Stimulated activated naive CD4-positive, alpha-beta T cell (primary cell): ENCODE measurements around the gene DNM3.

Source experiments
- DNase-seq, 6 experiments: peaks; one replicate each; lab custom pipeline; 2025; lab: John Stamatoyannopoulos, UW

Gene DNM3

DNA sequence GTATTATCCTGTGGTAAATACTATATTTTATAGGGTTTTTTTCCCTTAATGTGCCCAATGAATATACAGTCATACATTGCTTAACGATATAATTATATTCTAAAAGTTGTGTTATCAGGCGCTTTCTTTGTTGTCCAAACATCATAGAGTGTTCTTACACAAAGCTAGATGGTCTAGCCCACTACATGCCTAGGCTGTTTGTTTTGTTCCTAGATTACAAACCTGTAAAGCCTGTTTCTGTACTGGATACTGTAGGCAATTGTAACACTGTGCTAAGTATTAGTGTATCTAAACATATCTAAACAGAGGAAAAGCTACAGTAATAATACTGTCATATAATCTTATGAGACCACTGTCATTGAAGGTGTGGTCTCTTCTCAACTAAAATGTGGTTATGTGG lies 336.6 kb downstream of the DNM3 start:
- no peak for DNase-seq

DNA sequence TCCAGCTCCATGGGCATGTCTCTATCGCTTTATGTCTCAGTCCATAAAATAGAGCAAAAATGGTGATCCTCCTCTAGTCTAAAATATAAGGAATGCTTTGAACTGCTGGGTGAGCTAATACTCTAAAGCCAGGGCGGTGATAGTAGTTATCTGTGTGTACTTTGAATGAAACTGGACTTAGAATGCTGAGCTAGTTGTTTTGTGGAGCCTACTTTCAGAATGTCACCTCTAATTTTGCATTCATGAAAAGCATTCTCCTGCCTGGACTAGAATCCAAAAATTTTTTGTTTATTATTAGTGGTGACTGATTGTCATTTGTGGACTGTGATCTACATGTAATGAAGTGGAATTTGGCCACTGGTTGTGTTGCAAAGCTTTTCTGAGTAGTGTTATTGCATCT lies 337.6 kb downstream of the DNM3 start:
- DNase-seq, result no peak

DNA sequence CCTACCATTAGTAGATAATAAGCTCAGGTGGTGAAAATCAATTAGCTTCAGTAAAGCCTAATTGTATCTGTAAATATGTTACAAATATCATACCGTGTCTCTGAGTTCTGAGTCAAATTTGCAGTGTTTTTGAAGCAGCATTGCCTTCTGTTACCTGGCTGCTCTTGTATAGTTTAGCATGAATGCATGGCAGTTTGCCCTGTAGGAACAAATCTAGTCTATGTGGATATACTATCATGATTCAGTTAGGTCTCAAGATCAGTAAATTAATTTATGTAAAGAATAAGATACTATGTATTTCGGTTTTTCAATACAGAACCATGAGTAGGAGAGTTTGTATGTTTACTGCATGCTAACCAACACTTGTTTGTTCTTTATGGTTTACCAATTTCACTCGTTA lies 338.6 kb downstream of the DNM3 start:
- no peak for DNase-seq

DNA sequence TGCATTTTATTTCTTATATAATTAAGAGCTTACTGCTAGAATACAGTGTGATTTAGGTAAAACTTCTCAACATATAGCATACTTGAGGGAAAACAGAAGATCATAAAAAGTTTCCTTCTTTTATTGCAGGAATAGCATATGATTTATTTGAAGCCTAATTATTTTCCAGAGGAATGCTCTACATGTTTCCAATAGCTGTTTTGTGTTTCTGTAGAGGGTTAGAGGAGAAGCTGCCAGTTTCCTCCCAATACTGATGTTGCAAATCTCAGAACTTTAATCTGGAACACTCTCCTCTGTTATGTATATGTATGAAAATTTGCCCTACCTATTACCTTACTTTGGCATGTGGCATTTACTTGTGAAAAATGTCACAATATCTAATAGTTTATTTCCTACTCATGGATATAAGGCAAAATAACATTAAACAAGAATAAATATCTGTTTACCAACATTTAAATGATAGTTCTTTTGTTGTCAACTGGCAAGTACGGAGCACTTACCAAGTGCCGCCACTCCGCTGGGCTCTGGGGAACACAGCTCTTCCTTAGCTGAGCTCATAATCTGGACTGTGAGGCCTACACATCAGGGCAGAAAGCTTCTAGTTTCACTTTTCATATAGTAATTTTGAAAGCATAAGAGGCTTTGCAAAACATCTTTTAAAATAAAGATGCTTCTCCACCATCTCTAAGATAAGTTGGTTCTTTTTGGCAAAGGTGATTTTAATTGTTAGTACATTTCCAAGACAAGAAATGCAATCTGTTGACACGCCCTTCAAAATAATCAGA lies 339.4 kb downstream of the DNM3 start:
- peak in 3 of 6 experiments; percentile 5 to 55 (median 42) for DNase-seq

DNA sequence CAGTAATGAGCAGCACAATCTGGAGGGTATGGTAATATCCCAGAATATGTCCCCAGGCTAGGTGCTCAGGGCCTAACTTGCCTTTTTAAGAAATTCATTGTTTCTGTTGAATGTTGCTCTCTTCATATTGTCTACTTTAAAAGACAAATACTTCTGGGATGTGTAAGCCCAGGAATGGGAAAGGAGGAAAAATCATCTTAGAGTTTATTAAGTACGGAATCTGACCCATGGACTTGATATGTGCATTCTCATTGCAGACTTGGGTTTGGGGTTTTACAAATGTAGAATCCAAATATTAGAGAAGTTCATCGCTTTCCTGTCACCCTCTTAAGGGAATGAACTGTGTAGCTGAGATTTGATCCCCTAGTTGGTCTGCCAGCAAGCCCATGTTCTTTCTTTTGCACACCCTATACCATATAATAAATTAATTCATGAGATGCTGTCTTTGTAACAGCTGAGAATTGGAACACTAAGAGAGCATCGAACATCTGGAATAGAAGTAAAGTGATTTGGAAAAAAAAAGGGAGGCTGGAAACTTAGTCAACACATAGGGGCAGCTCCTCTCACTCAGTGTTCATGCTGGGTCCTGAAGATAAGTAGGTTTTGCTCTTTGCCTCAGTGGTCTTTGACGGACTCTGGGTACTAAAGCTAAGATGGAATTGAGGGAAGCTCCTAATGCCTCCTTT lies 343.4 kb downstream of the DNM3 start:
- DNase-seq, result no peak

DNA sequence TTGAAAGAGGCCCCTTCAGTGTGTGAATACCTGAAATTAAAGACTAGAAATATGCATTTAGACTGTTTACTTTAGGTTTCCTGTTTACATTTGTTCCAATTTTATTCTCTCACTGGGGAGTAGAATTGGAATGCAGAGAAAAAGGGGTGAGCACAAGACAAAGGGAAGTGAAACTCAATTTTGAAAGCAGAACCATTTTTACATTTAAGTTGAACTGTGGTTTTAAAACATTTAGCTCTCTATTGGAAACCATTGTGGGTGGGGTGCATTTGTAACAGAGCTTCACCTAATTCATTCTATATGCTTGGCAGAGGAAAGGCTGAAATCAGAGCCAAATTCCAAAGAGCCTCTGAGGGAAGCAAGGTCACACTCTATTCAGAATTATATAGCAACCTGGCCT lies 343.9 kb downstream of the DNM3 start:
- no peak for DNase-seq

DNA sequence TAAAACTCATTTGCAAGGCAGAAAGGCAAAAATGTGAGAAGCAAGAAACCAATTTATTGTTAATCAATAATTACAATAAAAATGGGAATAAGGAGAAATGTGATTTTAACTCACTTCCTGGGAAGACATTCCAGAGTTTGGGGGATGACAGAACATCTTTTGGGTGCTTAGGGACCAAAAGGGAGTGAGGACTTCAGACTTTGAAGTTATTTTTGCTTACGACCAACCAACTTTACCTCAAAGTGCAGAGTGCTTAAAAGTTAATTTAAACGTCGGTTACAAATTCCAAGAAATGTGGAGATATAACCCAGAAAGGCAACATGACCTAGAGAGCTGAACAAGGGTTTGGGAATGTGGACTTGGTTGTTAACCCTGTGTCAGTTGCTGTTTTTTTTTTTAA lies 344.7 kb downstream of the DNM3 start:
- no peak for DNase-seq

DNA sequence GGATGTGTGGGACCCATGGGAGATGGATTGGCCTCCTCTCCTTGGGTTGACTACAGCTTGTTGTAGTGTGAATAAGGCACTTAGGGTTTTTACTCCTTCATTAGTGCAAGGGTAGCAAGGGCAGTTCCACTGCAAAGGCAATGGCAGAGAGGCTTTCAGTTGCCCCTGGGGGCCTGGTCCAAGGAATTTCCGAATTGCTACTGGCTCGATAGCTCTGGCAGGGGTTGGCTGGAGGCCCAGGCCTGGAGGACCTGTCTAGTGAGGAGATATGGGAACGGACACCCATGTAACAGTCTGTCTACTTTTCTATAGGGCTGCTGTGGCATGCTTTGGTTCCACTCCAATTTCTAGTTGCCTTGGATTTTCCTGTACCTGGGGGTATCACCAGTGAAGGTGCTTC lies 360.3 kb downstream of the DNM3 start:
- no peak for DNase-seq

DNA sequence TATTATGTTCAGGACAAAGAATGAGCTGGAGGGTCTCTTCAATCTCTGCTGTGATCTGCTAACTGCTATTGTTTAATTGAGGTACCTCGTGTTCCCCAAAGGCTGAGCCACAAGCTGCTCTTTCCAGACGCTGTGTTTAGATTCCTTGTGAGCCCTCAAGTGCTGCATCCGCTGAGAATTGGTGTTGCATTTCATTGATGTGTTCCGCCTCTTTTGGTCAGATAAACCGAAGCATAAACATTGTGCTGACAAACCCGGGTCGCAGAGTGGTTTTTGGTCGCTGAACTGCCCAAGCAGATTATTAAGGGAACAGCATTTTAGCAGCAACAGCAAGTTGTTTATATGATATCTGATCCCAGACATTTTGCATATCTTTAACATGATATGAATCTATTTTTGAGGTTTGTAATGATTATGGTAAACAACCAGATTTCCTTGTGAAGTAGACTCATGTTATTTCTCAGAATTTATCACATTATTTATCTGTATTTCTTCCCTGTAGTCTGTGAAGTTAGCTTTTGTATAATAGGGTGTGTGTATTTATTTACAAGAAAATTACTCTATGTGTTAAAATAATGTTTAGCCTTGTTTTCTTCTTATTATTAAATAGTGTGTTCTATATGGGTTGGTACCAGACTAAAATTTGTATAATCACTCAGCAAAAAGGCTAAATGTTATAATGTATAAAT lies 362.0 kb downstream of the DNM3 start:
- DNase-seq, result no peak

DNA sequence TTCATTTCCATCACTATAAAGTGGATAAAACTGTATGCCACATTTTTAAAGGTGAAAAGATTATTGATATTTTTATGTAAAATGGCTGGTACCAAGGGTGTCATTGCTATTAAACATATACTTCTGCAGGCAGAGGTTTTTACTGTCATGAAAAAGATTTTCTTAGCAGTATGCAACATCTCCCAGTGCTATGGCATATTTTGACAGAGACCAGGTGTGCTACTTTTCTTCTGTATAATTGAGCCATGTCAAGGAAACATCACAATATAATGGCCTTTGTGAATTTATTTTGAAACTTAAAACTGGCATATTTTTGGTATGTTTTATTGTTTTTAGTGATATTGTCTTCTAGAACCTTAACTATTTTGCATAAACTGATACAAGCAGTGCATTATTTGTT lies 362.6 kb downstream of the DNM3 start:
- DNase-seq, result no peak

DNA sequence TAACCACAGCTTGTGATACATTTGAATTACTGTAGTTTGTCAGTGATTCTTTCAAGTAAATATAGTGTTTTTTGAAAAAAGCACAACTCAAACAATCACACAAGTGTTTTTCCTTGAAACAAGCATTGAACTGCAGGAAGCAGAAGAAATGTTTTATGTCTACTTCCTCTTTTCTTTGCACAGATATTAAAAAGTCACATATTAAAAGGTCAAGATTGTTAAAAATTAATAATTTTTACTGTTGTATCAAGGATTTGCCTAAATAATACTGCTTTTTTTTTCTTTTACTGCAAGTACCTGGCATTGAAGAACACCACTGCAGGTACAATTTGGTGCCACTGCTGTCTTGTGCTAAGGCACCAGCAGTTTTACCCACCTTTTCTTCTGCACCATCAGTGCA lies 365.0 kb downstream of the DNM3 start:
- no peak for DNase-seq

DNA sequence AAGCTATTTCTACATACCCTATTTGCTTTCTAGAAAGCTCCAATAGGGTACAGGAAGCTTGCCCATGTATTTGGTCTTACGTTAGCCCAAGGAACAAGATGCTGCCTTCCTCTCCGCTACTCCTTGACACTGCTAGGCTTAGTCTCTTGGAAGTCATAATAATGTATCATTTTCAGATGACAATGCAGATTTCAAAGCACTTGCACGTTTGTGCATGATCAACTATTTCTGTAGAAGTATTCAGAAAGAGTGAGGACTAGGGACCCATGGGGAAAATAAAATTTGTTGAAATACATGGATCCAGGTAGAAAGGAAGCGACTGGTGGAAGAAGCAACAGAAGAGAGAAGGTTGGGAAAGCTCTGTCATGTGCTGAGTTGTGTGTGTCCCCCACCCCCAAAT lies 367.3 kb downstream of the DNM3 start:
- DNase-seq, result no peak

DNA sequence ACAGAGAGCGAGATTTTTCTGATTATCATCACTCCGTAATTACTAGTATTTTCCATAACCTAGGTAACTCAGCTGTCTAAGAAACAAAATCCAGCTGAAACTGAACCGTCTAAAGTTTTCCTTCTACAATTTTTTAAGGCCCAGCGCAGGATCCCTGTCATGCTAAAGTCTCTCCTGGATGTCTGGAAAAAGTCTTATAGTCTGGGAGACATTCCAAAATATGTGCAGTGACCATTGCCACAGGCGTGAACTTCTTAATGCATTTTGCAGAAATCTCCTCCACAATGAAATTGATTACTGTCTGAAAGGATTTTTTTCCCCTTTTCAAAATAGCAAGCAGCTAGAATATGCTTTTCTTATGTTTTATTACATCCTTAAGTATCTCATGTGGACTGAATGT lies 369.9 kb downstream of the DNM3 start:
- no peak for DNase-seq

DNA sequence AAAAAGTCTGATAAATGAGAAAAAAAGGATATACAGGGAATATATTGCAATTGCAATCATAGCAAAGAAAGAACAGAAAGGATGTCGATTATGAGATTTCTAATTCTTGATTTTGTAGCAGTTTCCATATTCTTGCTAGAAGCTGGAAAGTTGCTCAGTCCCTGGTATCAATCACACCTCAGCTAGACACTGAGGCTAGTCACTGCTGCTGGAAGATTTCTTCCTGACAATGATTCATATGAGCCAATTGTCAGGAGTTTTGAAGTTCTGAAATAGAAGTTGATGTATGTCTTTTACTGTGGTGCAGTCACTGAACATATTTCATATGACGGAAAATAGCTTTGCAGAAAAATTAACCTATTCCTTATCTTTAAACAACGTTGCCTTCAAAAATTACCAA lies 370.8 kb downstream of the DNM3 start:
- DNase-seq, result no peak

DNA sequence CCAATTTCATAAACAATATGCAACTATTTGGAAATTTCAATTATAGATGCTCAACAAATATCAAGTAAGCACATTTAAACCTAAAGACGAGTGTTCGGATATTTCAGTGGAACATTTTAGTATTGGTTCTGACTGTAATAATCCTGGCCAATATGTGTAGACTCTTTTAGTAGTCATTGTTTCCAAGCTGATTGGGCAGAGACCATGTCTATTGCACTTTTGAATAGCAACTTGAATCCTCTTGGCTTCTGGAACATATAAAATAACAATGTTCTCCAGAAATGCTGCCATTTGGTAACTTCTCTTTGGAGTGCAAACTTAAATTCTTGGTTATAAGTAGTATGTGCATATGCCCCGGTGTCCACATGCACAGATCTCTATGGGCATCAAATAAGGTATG lies 373.7 kb downstream of the DNM3 start:
- no peak for DNase-seq

DNA sequence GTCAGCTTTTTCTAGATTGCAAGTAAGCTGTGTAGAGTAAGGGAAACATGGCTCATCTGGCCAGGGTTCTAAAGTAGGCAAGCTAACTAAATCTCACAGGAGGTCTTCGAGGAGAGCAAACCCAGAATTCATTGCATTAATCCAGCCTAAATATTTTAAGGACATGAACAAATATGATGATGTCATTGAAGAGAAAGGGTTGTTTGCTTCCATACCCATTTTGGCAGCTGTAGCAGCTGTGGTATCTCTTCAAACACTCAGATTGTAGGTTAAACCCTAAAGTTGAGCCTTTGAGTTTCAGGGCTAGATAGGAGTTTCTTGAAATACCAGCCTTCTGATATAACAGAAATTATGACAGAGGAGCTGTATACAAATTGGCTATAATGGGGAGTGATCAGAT lies 378.7 kb downstream of the DNM3 start:
- no peak for DNase-seq

DNA sequence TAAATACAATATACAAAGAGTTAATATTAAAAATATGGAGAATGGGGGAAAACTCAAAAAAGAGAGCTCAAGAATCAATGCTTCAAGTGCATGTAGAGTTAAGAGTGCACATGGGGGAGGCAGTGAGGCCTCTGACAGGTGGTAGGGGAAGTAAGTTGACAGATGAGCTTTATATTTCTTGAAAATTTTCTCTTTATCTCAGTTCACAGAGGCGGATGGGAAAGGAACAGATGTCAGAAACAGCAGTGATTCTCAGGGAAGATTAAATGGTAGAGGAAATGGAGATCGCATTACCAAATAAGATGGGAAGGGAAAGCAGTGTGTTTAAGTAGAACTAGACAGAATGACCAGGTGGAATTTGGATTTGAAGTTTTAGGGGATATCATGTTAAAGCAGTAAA lies 379.1 kb downstream of the DNM3 start:
- DNase-seq, result no peak

DNA sequence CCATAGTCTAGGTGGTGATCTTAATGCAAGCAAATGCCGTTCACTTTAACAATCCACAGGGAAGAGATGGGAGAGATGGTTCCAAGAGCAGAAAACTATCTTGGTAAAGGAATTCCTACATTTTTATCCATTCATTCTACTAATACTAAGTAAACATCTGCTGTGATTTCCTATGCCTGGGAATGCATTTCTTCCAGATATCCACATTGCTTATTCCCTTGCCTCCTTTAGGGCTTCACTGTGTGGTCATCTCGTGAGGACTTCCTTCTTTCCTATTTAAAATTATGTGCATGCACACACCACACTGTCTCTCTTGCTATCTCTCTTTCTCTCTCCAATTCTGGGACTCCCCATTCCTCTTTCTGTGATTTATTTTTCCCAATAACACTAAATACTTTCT lies 380.1 kb downstream of the DNM3 start:
- no peak for DNase-seq

DNA sequence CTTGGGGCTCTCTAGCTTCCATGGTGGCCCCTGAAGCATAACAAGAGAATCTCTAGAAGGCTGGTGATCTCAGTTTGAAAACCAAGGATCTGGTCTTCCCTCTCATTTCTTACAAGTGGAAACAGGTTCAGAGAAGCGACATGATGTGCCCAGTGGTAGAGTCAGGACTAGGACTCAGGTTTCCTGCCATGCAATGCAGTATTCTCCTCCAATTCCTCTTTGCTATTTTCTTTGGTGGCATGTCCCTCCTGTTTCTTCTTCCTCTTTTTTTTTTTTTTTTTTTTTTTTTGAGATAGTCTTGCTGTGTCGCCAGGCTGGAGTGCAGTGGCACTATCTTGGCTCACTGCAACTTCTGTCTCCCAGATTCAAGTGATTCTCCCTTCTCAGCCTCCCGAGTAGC lies 383.6 kb downstream of the DNM3 start:
- no peak for DNase-seq

DNA sequence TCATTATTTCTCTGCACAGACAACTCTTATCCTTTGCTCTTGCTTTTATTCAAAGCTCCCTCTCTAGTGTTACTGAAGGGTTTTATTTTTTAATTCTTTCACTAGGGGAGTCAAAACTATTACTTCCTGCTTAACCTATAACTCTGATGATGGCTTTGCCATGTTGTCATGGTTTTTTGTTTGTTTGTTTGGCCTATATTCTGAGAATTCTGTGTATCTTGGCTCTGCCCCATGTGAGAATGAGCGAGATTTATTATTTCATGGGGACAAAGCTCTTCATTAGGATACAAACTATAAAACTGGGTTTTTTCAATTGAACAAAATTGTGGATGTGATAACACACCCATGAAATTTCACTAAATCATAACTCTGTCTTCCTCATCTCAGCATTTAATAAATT lies 388.6 kb downstream of the DNM3 start:
- no peak for DNase-seq

DNA sequence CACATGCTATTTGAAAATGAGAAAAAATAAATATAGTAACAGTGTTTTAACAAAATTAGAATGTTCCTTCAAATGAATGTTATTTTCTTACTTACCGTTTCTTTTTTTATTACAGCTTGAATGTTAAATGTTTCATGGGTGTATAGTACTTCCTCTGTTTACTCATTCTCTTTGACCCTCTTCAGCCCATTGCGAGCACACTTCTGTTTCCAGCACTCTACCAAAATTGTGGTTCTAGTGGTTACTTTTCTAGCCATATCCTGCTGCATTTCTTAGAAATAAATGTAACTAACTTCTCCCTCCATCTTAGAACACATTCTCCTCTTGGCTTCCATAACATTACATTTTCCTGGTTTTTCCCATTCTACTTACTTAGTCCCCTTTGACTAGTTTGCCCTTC lies 389.2 kb downstream of the DNM3 start:
- DNase-seq, result no peak

DNA sequence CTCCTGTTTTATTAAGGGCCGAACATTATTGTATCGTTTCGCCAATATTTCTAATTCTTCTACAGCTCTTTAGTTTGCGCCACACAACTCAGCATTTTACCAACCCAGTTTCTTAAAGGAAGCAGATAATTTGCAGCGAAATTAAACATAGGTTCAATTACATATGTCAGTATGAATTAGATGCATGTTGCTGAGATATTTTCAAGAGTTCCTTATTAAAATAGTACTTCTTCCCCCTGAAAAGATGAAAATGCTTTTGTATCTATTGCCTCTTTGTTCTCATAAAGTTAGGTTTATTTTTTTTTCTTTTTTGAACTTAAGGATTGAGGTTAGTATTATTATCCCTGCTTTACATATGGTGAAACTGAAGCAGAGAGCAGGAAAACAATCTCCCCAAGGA lies 395.7 kb downstream of the DNM3 start:
- no peak for DNase-seq

DNA sequence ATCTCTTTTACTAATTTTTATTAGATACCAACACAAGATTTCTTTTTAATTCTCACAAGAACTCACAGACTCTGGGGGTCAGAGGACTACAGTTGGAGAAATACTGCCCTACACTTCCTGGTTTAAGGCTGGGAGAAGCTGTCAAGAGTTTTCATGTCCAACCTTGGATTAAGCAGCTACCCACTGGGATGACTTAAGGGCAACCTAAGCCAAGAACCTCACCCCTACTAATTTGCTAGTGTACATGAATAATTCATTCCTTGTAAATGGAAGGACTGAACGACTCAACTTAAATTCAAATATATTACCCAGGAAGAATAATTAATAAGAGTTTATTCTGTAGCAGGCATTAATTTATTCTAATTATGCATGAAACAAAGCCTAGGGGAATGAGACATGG lies 396.9 kb downstream of the DNM3 start:
- DNase-seq, result no peak
